GM12874 (cell line): ENCODE measurements around the gene MYADML2.

Experiments
- CTCF ChIP-seq: IDR thresholded peaks from 2 replicates; pipeline ENCODE4 v1.5.1; 2011; ENCODE audit warnings: low read depth, mild to moderate bottlenecking, control low read depth, low read length, moderate library complexity; ENCODE audit not compliant: insufficient read depth

Gene MYADML2

DNA sequence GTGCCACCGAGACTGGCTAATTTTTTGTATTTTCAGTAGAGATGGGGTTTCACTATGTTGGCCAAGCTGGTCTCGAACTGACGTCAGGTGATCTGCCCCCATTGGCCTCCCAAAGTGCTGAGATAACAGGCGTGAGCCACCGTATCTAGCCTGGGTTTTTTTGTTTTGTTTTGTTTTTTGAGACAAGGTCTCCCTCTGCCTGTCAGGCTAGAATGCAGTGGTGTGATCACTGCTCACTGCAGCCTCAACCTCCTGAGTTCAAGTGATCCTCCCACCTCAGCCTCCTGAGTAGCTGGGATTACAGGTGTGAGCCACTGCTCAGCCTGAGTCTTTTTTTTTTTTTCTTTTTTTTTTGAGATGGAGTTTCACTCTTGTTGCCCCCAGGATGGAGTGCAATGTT is 6.4 kb upstream of the MYADML2 start:
- TF ChIP-seq CTCF, result 0 out of 2 replicates have a peak, but pooled peaks have one; percentile 2

DNA sequence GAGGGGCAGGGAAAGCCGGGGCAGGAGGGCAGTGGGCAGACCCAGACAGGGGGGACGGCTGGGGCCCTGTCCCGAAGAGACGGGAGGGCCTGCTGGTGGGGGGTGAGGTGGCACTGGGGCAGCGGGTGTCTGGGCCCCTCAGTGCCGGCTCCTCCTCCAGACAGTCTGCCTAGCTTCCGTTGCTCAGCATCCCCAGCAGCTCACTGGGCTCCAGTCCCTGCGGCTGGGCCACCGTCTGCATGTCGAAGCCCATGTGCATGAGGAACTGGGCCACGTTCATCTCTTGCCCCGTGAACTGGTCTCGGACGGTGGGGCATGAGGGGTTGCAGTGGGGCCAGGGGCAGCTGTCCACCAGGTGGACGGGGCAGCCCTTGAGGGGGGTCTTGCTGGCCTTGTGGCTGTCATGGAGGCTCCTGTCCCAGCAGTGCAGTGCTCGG is 5.8 kb upstream of the MYADML2 start:
- no peak for TF ChIP-seq CTCF

GRCh38 chr17:81951785-81952684 is 5.0 kb upstream of the MYADML2 start:
- TF ChIP-seq CTCF, result no peak

GRCh38 chr17:81950501-81950900 is 3.5 kb upstream of the MYADML2 start:
- TF ChIP-seq CTCF, result no peak

GRCh38 chr17:81948635-81949378 is 1.8 kb upstream of the MYADML2 start:
- TF ChIP-seq CTCF, result no peak

- TF ChIP-seq CTCF, result no peak
Observed at GRCh38 chr17:81944858-81945257, 2.2 kb downstream of the MYADML2 start.

DNA sequence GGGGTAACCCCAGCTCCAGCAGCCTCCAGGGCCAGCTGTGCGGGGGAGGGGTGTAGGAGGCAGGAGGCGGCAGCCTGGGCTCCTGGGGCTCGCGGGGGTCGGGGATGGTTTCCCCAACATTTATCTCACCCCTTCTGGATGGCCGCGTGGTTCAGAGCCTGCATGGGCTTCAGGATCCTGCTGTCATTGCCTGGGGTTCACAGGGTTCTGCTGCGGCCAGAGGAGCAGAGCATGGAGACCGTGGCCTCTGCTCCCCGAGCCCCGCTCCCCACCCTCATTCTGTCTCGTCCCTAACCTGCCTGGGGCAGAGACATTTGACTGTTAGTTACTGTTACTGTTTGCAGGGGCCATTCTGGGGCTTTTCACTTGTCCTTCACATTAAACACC is 4.9 kb downstream of the MYADML2 start:
- TF ChIP-seq CTCF, result no peak
